Measurements from ENCODE around the gene MRPL39.
A peak's percentile ranks its signal among the peaks of the same experiment; 100 is the strongest.

The MRPL39 gene

GRCh38 chr21:25608044-25608737 lies 910 bp upstream of the MRPL39 start:
- peak; percentile 57 for DNase-seq

GRCh38 chr21:25589887-25590286 lies 17.4 kb downstream of the MRPL39 start:
- DNase-seq, result no peak

DNA sequence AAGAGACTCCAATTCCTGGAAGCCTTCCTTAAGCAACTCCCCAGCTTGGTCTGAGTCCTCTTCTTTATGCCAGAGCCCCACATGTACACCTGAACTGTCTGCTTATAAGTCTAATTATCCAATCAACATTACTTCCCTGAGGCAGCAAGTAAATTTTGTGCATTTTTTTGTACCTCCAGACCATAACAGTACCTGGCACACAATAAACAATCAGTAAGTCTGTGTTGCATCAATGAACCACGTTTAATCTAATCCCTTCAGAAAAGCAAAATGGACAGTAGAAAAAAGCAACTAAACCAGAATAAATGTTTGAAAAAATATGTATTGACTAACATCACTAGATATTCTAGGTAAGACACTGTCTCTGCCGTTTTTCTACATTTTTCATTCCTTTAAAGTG lies 20.5 kb downstream of the MRPL39 start:
- no peak for DNase-seq

- DNase-seq, result no peak
These were observed 21.0 kb downstream of the MRPL39 start for GRCh38 chr21:25586326-25586725.

DNA sequence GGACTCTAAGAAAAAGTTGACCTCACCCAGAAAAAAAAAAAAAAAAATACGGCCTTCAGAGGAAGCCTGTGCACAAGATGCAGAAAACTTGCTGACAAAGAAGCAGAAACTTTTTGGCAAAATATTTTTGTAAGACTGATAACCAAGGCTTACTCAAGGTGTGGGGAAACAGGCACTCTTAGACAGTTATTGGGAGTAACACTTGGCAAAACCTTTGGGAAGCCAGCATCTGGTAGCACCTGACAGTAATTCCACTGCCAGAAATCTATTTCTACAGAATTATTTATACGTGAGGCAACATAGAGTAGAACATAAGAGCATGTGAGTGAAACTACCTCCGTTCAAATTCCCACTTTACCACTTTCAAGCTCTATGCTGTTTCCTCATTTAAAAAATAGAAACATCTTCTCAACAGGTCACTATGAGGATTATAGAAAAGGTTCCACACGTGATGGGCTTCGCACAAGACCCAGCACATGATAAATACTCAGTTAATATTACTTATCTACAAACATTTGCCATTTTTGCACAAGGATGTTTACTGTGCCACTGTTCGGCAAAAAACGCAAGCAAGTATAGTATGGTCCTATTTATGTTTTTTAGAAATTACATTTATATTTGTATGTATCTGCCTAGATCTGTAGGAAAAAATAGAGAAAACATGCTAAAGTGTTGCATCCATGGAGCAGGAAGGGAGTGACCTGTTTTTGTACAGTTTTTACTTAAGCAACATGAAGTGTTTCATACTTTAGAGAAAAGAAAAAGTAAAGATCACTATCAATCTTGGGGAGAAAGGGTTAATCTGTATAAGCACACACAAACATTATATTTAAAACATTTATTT lies 22.2 kb downstream of the MRPL39 start:
- DNase-seq, result no peak

DNA sequence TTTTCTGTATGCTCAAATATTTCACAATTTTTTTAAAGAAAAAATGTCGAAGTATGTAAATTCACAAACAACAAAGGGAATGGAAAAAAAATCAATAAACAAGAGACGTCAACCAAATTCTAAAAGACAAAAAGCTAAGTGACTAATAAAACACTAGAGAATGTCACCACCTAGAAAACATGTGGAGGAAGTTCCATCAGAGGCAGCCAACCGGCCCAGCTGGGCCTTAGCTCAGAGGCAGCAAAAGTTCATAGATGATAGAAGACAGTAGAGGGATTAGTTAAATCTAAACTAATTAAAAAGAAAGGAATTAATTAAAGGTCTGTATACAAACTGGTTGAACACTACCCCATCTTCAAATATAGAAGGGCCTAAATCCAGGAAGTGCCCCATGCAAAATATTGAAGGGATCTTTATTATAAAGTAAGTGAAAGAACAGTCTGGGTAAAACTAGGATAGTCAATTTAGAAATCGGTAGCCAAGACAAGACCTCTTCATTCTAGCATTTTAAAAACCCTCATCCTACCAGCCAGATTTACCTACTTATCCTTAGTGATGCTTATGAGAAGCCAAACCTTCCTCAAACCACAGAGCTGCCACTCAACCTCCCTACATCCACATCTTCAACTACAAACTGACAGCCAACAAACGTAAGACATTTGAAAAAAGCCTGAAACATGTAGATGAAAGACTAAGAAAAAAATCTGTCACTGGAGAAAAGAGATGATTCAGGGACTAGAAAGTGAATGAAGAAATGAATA lies 23.7 kb downstream of the MRPL39 start:
- DNase-seq, result no peak

- DNase-seq, result no peak
These were observed 24.4 kb downstream of the MRPL39 start for GRCh38 chr21:25582888-25583287.

- no peak for DNase-seq
These were observed 25.0 kb downstream of the MRPL39 start for GRCh38 chr21:25582164-25582790.

DNA sequence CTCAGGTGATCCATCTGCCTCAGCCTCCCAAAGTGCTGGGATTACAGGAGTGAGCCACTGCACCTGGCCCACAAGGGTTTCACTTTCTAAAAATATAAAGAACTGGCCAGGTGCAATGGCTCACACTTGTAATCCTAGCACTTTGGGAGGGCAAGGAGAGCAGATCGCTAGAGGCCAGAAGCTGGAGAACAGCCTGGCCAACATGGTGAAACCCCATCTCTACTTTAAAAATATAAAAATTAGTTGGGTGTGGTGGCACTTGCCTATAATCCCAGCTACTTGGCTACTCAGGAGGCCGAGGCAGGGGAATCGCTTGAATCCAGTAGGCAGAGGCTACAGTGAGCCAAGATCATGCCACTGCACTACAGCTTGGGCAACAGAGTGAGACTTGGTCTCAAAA lies 25.7 kb downstream of the MRPL39 start:
- DNase-seq, result no peak

DNA sequence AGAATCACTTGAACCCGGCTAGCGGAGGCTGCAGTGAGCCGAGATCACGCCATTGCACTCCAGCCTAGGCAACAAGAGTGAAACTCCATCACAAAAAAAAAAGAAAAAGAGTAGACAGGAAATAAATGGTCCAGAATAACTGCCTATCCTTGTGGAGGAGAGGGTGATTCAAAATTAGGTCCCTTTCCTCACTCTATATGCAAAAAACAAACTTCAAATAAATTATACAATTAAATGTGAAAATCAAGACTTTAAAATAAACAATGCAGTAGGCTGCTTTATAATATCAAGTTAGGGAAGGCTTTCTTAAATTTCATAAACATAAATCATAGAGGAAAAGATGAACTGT lies 26.4 kb downstream of the MRPL39 start:
- DNase-seq, result no peak

GRCh38 chr21:25579226-25580013 lies 27.9 kb downstream of the MRPL39 start:
- no peak for DNase-seq

- no peak for DNase-seq
These were observed 29.0 kb downstream of the MRPL39 start for GRCh38 chr21:25578056-25578961.

DNA sequence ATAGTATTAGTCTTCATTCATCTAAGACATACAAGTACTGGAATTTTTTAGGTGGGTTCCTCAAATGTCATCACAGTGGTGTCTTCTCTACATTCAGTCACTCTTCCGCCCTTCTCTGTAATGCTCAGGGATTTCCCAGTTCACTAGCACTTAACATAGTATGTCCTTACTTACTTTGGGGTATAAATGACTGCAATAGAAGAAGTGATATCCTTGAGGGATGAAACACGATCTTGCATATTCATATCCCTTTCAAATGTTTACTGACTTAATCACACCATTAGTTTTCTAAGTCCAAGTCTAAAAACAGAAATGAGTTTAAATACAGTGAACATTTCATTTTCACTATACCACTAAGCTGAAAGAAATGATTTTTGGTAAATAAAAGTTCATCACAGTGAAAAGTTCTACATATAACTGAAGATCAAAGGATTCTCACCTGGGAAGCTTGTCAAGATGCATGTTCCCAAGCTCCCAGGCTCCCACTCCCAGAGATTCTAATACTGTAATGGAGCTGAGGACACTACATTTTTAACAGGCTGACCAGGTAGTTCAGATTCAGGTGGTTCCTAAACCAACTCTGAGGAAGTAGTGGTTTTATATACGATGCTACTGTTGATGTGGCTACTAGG lies 29.7 kb downstream of the MRPL39 start:
- DNase-seq, result no peak

DNA sequence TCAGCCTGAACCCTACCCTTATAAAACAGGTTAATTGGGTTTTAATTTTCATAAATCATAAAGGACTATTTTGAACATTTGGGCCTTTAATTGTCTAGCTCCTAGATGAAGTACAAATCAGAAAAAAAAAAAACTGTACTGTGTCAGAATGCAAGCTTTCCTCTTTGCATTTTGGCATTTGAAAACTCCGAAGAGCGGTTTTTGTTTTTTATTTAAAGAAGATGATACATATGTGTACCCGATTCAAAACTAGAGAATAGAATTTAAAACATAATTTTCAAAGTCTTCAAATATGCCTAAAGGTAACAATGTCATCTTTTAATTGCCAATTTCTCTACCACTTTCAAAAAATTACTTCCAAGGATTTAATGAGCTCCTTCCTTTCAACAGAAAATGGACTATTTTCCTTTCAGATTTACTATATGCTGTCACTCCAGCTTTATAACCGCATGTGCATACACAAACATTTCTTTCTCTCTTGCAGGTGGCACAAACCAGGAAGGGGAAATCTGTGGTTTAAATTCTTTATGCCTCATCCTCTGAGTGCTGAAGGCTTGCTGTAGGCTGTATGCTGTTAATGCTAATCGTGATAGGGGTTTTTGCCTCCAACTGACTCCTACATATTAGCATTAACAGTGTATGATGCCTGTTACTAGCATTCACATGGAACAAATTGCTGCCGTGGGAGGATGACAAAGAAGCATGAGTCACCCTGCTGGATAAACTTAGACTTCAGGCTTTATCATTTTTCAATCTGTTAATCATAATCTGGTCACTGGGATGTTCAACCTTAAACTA lies 33.7 kb downstream of the MRPL39 start:
- DNase-seq, result no peak

GRCh38 chr21:25572861-25573310 lies 34.4 kb downstream of the MRPL39 start:
- no peak for DNase-seq

GRCh38 chr21:25571726-25572121 lies 35.6 kb downstream of the MRPL39 start:
- DNase-seq, result no peak

DNA sequence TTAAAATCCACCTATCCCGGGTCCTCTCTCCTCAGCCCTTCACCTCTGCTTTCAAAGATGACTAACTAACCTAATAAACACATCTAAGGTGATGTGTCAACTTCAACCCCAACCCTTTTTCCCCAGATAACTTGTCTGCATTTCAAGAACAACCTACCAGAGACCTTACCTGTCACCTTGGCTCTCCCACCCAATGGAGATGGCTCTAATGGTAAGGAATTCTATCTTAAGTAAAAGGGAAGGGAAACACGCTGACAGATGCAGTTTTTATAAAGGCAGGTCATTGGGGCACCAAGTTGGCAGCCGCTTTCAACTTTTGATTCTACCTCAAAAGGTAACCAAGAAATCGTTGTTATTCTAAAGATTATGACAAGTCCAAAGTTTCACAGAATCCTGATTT lies 37.6 kb downstream of the MRPL39 start:
- DNase-seq, result no peak

- no peak for DNase-seq
These were observed 38.2 kb downstream of the MRPL39 start for GRCh38 chr21:25569084-25569483.

DNA sequence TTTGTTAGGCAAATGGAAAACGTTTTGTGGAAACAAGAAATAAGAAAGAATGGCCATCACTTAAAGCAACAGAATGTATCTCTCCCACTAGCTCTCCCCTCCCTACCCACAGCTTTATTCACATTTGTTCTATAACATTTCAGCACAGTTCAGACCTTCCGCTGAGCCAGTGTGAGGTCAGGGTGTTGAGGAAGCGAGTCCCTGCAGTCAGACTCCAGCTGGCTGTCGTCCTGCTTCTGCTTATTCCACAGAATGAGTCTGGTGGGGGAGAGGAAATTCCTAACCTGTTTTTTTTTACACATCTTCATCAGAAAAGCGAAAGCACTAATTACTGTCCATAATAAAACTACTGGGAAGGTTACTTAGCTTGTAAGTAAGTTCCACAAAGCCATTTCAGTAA lies 39.0 kb downstream of the MRPL39 start:
- no peak for DNase-seq

- no peak for DNase-seq
These were observed 39.8 kb downstream of the MRPL39 start for GRCh38 chr21:25567472-25567871.
